ENCODE results near the gene TGFBR3. TPM values are rescaled to one million over a fixed set of nuclear protein-coding genes. Genes with fewer than 3 reads are reported as not detected.

Gene TGFBR3
- total and polyA plus RNA-seq, 2 of the 4 experiments (the other 2 are of a cell fraction) = 3.0 to 11.3 TPM

- Histone ChIP-seq H3K27me3 (ENCODE audit: control insufficient read depth, insufficient read depth, low read length) (0 out of 2 replicates have a peak, but pooled peaks cover under 1% of the 10 kb centered on the region), H3K23ac (ENCODE audit: low read depth, low read length) (no peak overlapping the region), H2AK9ac (replicated peaks; ENCODE audit: low read depth, low read length, poor library complexity) (peak overlapping the region; percentile 19), H3K56ac (ENCODE audit: extremely low read depth, insufficient read depth, low read length) (no peak overlapping the region), H3K79me1 (ENCODE audit: low read depth in 1 of 2, low read length in 2 of 2) (peaks cover 2 to 13% of the 10 kb centered on the region in 2 experiments; a peak in 2 of 4 replicates), H2BK15ac (ENCODE audit: low read depth, low read length) (no peak overlapping the region), H3K36me3 (ENCODE audit: control insufficient read depth, insufficient read depth, low read length) (no peaks in the 10 kb centered on the region), H3K9me1 (ENCODE audit: insufficient read depth, low read length) (peaks cover 4% of the 10 kb centered on the region; the same call in 1 of the 2 replicates), H4K91ac (ENCODE audit: insufficient read depth, low read depth, low read length) (no peak overlapping the region), H2BK5ac (ENCODE audit: low read depth, low read length, poor library complexity, severe bottlenecking) (no peak overlapping the region), H2AK5ac (ENCODE audit: low read depth, low read length) (no peak overlapping the region), H3K9me3 (ENCODE audit: control insufficient read depth, insufficient read depth, low read length) (no peaks in the 10 kb centered on the region), H3K9ac (ENCODE audit: low read depth, low read length) (no peak overlapping the region), H3K4me2 (ENCODE audit: low read depth, low read length) (no peak overlapping the region), H3K14ac (replicated peaks; ENCODE audit: low read depth, low read length) (no peak overlapping the region), H4K8ac (ENCODE audit: low read depth in 2 of 2, low read length in 2 of 2) (no peak overlapping the region), H3K4me3 (ENCODE audit: insufficient read depth, low read depth, low read length) (no peak overlapping the region), H2BK20ac (ENCODE audit: low read depth, low read length) (no peak overlapping the region), H2BK120ac (ENCODE audit: low read depth, low read length) (no peak overlapping the region), H3K4ac (ENCODE audit: low read depth, low read length) (no peak overlapping the region), H4K5ac (ENCODE audit: low read depth, low read length) (no peak overlapping the region), H3K27ac (ENCODE audit: insufficient read depth, low read length) (no peak overlapping the region), H3K4me1 (ENCODE audit: control insufficient read depth, insufficient read depth, low read length) (peaks cover 13% of the 10 kb centered on the region; the same call in 1 of the 2 replicates), H4K20me1 (ENCODE audit: insufficient read depth, low read length) (no peaks in the 10 kb centered on the region), H3K18ac (ENCODE audit: low read depth, low read length) (no peak overlapping the region), H2AFZ (replicated peaks; ENCODE audit: low read length, poor library complexity) (no peak overlapping the region)
- ATAC-seq (ENCODE audit: low read depth) (no peak), DNase-seq (no peak)
- 20% methylated on average over 1 of the region's 8 CpGs; no CpG with 5 or more reads in 1 of the 2 experiments for WGBS, 2 experiments (ENCODE audit: extremely low coverage in 2 of 2, insufficient read length in 1 of 2)
- CTCF ChIA-PET = interaction anchor here (0.5 kb wide), 1 partner anchor 36 kb away, joined by 3 read pairs; no protein-coding TSS in a partner anchor
- no TSS peak for BruUV-seq (replicated peaks)
- TF ChIP-seq RFX5 (IDR thresholded peaks at IDR 0.05; ENCODE audit: low read depth, low read length) = no peak
- no peak for TF ChIP-seq CHD1 (IDR thresholded peaks at IDR 0.05; ENCODE audit: low read depth, low read length)
- TF ChIP-seq MAFK (IDR thresholded peaks at IDR 0.05; ENCODE audit: low read depth, low read length) = no peak
- TF ChIP-seq CTCF (conservative IDR thresholded peaks at IDR 0.05; ENCODE audit: low read depth, low read length) = no peak
- TF ChIP-seq MXI1 (IDR thresholded peaks at IDR 0.05; ENCODE audit: borderline replicate concordance, low read depth, low read length) = no peak
- no peak for TF ChIP-seq CEBPB (IDR thresholded peaks at IDR 0.05; ENCODE audit: low read depth, low read length)
- no peak for TF ChIP-seq RAD21 (IDR thresholded peaks at IDR 0.05; ENCODE audit: low read length)
- no peak for TF ChIP-seq FOS (IDR thresholded peaks at IDR 0.05; ENCODE audit: low read depth, low read length)
- no peak for TF ChIP-seq MAZ (IDR thresholded peaks at IDR 0.05; ENCODE audit: borderline replicate concordance, low read depth, low read length)
- intact Hi-C loops (cut with micrococcal nuclease) (no loop called here), dilution Hi-C loops (cut with HindIII; ENCODE audit: low sequenced_read_pairs, unreplicated experiment) (no loop called here), in situ Hi-C loops (cut with MboI; ENCODE audit: low sequenced_read_pairs) (no loop called here)
- POLR2A ChIA-PET (ENCODE audit: unreplicated experiment) = no interaction called here
Observed at GRCh38 chr1:91805311-91805801, 80.6 kb downstream of the TGFBR3 start.
